SK-N-SH (cell line): ENCODE results near the gene COL17A1. TPM values are rescaled to one million over a fixed set of nuclear protein-coding genes. Genes with fewer than 3 reads are reported as not detected.

Experiments
- CTCF ChIA-PET: fragments of 300-600, 350-600 bp; formaldehyde crosslinking; extraction: SDS; loops from one replicate; lab custom pipeline; 2021; lab: Yijun Ruan, JAX
- POLR2A ChIA-PET: fragments of 350-600 bp; sonication (Branson Sonifier 250); formaldehyde crosslinking; extraction: SDS; loops from one replicate; lab custom pipeline; 2020; ENCODE audit warnings: antibody characterized with exemption, inconsistent platforms; lab: Yijun Ruan, JAX
- DNase-seq: peaks from one replicate; pipeline ENCODE4 v3.0.0; 2012
- H2AFZ ChIP-seq: fragments of 200-600 bp; sonication (generic); 2 replicates; pipeline ENCODE4 v1.8.1; 2016; ENCODE audit warnings: antibody characterized with exemption, mild to moderate bottlenecking, low read depth
- H3F3A ChIP-seq: fragments of 200-600 bp; sonication (generic); replicated peaks from 2 replicates; pipeline ENCODE3; 2016; ENCODE audit warnings: antibody characterized with exemption, mild to moderate bottlenecking; ENCODE audit not compliant: insufficient read depth
- H3K27ac ChIP-seq, 2 experiments: fragments of 200-500 bp in 1 of 2; fragments of 200-600 bp in 1 of 2; sonication (Bioruptor generic) in 1 of 2; sonication (generic), shearing (Covaris generic) in 1 of 2; 2 replicates each; pipeline versions ENCODE4 v1.5.1 to v1.6.1; 2014 to 2016; ENCODE audit warnings: low read depth in 2 of 2, inconsistent platforms in 1 of 2, low read length in 1 of 2, mild to moderate bottlenecking in 1 of 2, mixed read lengths in 1 of 2
- H3K27me3 ChIP-seq: fragments of 200-600 bp; sonication (generic), shearing (Covaris generic); 2 replicates; pipeline ENCODE4 v1.6.1; 2016; ENCODE audit warnings: mixed run types; ENCODE audit not compliant: insufficient read depth
- H3K36me3 ChIP-seq, 2 experiments: fragments of 200-500 bp in 1 of 2; fragments of 200-600 bp in 1 of 2; sonication (Bioruptor generic) in 1 of 2; sonication (generic) in 1 of 2; replicated peaks in 1 of 2; 2 replicates each; pipeline versions ENCODE3 to v1.5.1; 2014 to 2016; ENCODE audit warnings: low read length in 1 of 2, mild to moderate bottlenecking in 1 of 2; ENCODE audit not compliant: insufficient read depth in 2 of 2, control insufficient read depth in 1 of 2
- H3K4me1 ChIP-seq, 2 experiments: fragments of 200-500 bp in 1 of 2; fragments of 200-600 bp in 1 of 2; sonication (Bioruptor generic) in 1 of 2; sonication (generic), shearing (Covaris generic) in 1 of 2; 2 replicates each; pipeline versions ENCODE4 v1.5.1 to v1.6.1; 2014 to 2016; ENCODE audit warnings: low read depth in 1 of 2, low read length in 1 of 2, mixed run types in 1 of 2; ENCODE audit not compliant: insufficient read depth in 2 of 2, control insufficient read depth in 1 of 2
- H3K4me2 ChIP-seq: fragments of 200-600 bp; sonication (generic), shearing (Covaris generic); 2 replicates; pipeline ENCODE4 v1.6.1; 2017; ENCODE audit warnings: mixed run types
- H3K4me3 ChIP-seq, 2 experiments: fragments of 200-500 bp in 1 of 2; fragments of 200-600 bp in 1 of 2; sonication (Bioruptor generic) in 1 of 2; sonication (generic), shearing (Covaris generic) in 1 of 2; 2 replicates each; pipeline versions ENCODE4 v1.5.1 to v1.8.1; 2014 to 2016; ENCODE audit warnings: low read depth in 2 of 2, inconsistent platforms in 1 of 2, low read length in 1 of 2, mild to moderate bottlenecking in 1 of 2, mixed read lengths in 1 of 2, moderate library complexity in 1 of 2
- H3K79me2 ChIP-seq: fragments of 200-600 bp; sonication (generic); 2 replicates; pipeline ENCODE4 v1.8.1; 2017; ENCODE audit warnings: mild to moderate bottlenecking; ENCODE audit not compliant: insufficient read depth
- H3K9ac ChIP-seq: fragments of 200-600 bp; sonication (generic); 2 replicates; pipeline ENCODE4 v1.6.1; 2017; ENCODE audit warnings: mixed run types
- H3K9me2 ChIP-seq: fragments of 200-600 bp; sonication (generic); 2 replicates; pipeline ENCODE4 v1.6.1; 2017; ENCODE audit warnings: mixed run types
- H3K9me3 ChIP-seq: fragments of 200-600 bp; sonication (generic); 2 replicates; pipeline ENCODE4 v1.6.1; 2017; ENCODE audit warnings: mixed run types, mild to moderate bottlenecking, moderate library complexity
- H4K20me1 ChIP-seq: fragments of 200-600 bp; sonication (generic); 2 replicates; pipeline ENCODE4 v1.6.1; 2017; ENCODE audit warnings: mild to moderate bottlenecking, mixed run types; ENCODE audit not compliant: insufficient read depth
- EP300 ChIP-seq, 2 experiments: IDR thresholded peaks; 2 replicates each; pipeline versions ENCODE4 v1.4.0 to v1.6.1; 2012; ENCODE audit warnings: borderline replicate concordance in 1 of 2, low read depth in 1 of 2, low read length in 1 of 2
- FOSL2 ChIP-seq: IDR thresholded peaks from 2 replicates; pipeline ENCODE4 v1.4.0; 2012; ENCODE audit warnings: low read depth, mild to moderate bottlenecking, moderate library complexity, borderline replicate concordance
- FOXJ3 ChIP-seq: sonication (generic); formaldehyde crosslinking; IDR thresholded peaks from 2 replicates; pipeline ENCODE4 v1.5.1; 2020; ENCODE audit warnings: mild to moderate bottlenecking, missing genetic modification reagents
- FOXM1 ChIP-seq: IDR thresholded peaks from 2 replicates; pipeline ENCODE4 v1.4.0; 2012; ENCODE audit warnings: low read depth, mild to moderate bottlenecking
- JUND ChIP-seq: IDR thresholded peaks from 2 replicates; pipeline ENCODE4 v1.4.0; 2012
- MEF2A ChIP-seq: IDR thresholded peaks from 2 replicates; pipeline ENCODE4 v1.4.0; 2012; ENCODE audit warnings: low read depth, borderline replicate concordance
- MXI1 ChIP-seq: IDR thresholded peaks from 2 replicates; pipeline ENCODE4 v1.6.1; 2012; ENCODE audit warnings: mild to moderate bottlenecking, low read depth, low read length, improper control_type of control experiment
- NFIC ChIP-seq: IDR thresholded peaks from 2 replicates; pipeline ENCODE4 v1.4.0; 2012; ENCODE audit warnings: borderline replicate concordance
- POLR2AphosphoS5 ChIP-seq: IDR thresholded peaks from 2 replicates; pipeline ENCODE4 v1.6.1; 2012; ENCODE audit warnings: low read depth, low read length
- RCOR1 ChIP-seq: fragments of 150-350 bp; IDR thresholded peaks from 2 replicates; pipeline ENCODE4 v1.6.1; 2017; ENCODE audit warnings: antibody characterized with exemption, low read length
- RXRA ChIP-seq: IDR thresholded peaks from 2 replicates; pipeline ENCODE4 v1.4.0; 2012; ENCODE audit warnings: low read depth, mild to moderate bottlenecking, borderline replicate concordance
- SIN3A ChIP-seq: IDR thresholded peaks from 2 replicates; pipeline ENCODE4 v1.6.1; 2012; ENCODE audit warnings: low read depth, mild to moderate bottlenecking, low read length, moderate library complexity, borderline replicate concordance
- TAF1 ChIP-seq: IDR thresholded peaks from 2 replicates; pipeline ENCODE4 v1.6.1; 2012; ENCODE audit warnings: low read depth, mild to moderate bottlenecking, low read length, moderate library complexity, borderline replicate concordance
- TCF12 ChIP-seq: IDR thresholded peaks from 2 replicates; pipeline ENCODE4 v1.4.0; 2012
- TEAD4 ChIP-seq: IDR thresholded peaks from 2 replicates; pipeline ENCODE4 v1.4.0; 2012; ENCODE audit warnings: mild to moderate bottlenecking, borderline replicate concordance; ENCODE audit not compliant: insufficient read depth
- WGBS: methylation state at CpG from one replicate; pipeline ENCODE4 v1.1.6; 2017; ENCODE audit warnings: low lambda C conversion rate; 5-methylcytosine and 5-hydroxymethylcytosine counted together
- polyA plus RNA-seq, 3 experiments: library from polyadenylated mRNA; depleted of rRNA; stranded (reverse); fragments of >200 nt; gene quantifications; 2 replicates each; pipeline ENCODE4 v1.2.3, GENCODE V29; 2012
- TF ChIP-seq, protein P1 (sequence below): IDR thresholded peaks from 2 replicates; pipeline ENCODE4 v1.6.1; 2012; ENCODE audit warnings: mild to moderate bottlenecking, low read depth, low read length, moderate library complexity
- TF ChIP-seq, protein P2 (sequence below): fragments of 200-600 bp; sonication (generic); IDR thresholded peaks from 2 replicates; pipeline ENCODE4 v1.6.1; 2017; ENCODE audit warnings: antibody characterized with exemption, mild to moderate bottlenecking, moderate library complexity
- TF ChIP-seq, protein P3 (sequence below): IDR thresholded peaks from 2 replicates; pipeline ENCODE4 v1.4.0; 2012; ENCODE audit warnings: low read depth, borderline replicate concordance
- TF ChIP-seq, protein P4 (sequence below): IDR thresholded peaks from 2 replicates; pipeline ENCODE4 v1.4.0; 2012; ENCODE audit warnings: low read depth, borderline replicate concordance

The COL17A1 gene
- polyA plus RNA-seq, 1 of the 3 experiments (the other 2 are of a cell fraction): 0.12 TPM

DNA sequence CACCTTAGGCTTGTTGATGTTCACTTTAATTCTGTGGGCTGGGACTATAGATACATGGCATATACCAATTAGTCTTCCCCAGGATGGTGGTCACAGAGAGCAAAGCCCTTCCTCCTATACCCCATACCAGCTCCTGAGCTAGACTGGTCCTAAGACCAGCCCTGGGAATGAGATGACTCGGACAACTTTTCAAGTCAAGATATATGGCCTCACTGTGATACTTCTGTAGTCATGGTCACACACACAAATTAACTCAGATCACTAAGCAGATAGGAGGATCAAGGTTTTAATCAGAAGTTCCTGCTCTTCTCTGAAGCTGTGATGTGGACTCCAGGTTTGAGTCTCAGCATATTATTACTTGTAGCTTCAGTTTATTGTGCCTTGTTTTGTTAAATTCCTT, 65.7 kb downstream of the COL17A1 start:
- no peaks in the 10 kb centered on the region for H3K27me3 ChIP-seq
- no peak overlapping the region for H3K9ac ChIP-seq
- no peaks in the 10 kb centered on the region for H4K20me1 ChIP-seq
- TF ChIP-seq FOXM1 (no peak), TAF1 (no peak), FOXJ3 (CRISPR knock-in tag) (no peak), FOSL2 (no peak), POLR2AphosphoS5 (no peak), MEF2A (no peak), TCF12 (no peak), RXRA (no peak), JUND (no peak), NFIC (no peak), EP300 (IDR thresholded peaks at IDR 0.05; ENCODE audit: borderline replicate concordance in 1 of 2, low read depth in 1 of 2, low read length in 1 of 2) (no peak), SIN3A (no peak), RCOR1 (no peak), MXI1 (no peak), TEAD4 (no peak)
- TF ChIP-seq, protein P1, sequence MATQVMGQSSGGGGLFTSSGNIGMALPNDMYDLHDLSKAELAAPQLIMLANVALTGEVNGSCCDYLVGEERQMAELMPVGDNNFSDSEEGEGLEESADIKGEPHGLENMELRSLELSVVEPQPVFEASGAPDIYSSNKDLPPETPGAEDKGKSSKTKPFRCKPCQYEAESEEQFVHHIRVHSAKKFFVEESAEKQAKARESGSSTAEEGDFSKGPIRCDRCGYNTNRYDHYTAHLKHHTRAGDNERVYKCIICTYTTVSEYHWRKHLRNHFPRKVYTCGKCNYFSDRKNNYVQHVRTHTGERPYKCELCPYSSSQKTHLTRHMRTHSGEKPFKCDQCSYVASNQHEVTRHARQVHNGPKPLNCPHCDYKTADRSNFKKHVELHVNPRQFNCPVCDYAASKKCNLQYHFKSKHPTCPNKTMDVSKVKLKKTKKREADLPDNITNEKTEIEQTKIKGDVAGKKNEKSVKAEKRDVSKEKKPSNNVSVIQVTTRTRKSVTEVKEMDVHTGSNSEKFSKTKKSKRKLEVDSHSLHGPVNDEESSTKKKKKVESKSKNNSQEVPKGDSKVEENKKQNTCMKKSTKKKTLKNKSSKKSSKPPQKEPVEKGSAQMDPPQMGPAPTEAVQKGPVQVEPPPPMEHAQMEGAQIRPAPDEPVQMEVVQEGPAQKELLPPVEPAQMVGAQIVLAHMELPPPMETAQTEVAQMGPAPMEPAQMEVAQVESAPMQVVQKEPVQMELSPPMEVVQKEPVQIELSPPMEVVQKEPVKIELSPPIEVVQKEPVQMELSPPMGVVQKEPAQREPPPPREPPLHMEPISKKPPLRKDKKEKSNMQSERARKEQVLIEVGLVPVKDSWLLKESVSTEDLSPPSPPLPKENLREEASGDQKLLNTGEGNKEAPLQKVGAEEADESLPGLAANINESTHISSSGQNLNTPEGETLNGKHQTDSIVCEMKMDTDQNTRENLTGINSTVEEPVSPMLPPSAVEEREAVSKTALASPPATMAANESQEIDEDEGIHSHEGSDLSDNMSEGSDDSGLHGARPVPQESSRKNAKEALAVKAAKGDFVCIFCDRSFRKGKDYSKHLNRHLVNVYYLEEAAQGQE: no peak
- TF ChIP-seq, protein P2, sequence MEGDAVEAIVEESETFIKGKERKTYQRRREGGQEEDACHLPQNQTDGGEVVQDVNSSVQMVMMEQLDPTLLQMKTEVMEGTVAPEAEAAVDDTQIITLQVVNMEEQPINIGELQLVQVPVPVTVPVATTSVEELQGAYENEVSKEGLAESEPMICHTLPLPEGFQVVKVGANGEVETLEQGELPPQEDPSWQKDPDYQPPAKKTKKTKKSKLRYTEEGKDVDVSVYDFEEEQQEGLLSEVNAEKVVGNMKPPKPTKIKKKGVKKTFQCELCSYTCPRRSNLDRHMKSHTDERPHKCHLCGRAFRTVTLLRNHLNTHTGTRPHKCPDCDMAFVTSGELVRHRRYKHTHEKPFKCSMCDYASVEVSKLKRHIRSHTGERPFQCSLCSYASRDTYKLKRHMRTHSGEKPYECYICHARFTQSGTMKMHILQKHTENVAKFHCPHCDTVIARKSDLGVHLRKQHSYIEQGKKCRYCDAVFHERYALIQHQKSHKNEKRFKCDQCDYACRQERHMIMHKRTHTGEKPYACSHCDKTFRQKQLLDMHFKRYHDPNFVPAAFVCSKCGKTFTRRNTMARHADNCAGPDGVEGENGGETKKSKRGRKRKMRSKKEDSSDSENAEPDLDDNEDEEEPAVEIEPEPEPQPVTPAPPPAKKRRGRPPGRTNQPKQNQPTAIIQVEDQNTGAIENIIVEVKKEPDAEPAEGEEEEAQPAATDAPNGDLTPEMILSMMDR: no peak
- TF ChIP-seq, protein P3, sequence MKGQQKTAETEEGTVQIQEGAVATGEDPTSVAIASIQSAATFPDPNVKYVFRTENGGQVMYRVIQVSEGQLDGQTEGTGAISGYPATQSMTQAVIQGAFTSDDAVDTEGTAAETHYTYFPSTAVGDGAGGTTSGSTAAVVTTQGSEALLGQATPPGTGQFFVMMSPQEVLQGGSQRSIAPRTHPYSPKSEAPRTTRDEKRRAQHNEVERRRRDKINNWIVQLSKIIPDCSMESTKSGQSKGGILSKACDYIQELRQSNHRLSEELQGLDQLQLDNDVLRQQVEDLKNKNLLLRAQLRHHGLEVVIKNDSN: no peak
- TF ChIP-seq, protein P4, sequence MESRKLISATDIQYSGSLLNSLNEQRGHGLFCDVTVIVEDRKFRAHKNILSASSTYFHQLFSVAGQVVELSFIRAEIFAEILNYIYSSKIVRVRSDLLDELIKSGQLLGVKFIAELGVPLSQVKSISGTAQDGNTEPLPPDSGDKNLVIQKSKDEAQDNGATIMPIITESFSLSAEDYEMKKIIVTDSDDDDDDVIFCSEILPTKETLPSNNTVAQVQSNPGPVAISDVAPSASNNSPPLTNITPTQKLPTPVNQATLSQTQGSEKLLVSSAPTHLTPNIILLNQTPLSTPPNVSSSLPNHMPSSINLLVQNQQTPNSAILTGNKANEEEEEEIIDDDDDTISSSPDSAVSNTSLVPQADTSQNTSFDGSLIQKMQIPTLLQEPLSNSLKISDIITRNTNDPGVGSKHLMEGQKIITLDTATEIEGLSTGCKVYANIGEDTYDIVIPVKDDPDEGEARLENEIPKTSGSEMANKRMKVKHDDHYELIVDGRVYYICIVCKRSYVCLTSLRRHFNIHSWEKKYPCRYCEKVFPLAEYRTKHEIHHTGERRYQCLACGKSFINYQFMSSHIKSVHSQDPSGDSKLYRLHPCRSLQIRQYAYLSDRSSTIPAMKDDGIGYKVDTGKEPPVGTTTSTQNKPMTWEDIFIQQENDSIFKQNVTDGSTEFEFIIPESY: no peak
- no peaks in the 10 kb centered on the region for H3K79me2 ChIP-seq
- no peaks in the 10 kb centered on the region for H3K9me3 ChIP-seq
- H3K27ac ChIP-seq: peak overlapping the region in 1 of 2 experiments; percentile 49; a peak in 1 of 4 replicates
- POLR2A ChIA-PET: no interaction called here
- peaks cover 66 to 71% of the 10 kb centered on the region in 2 experiments for H3K36me3 ChIP-seq
- no peaks in the 10 kb centered on the region for H3K9me2 ChIP-seq
- H2AFZ ChIP-seq: no peak overlapping the region
- CTCF ChIA-PET: interaction anchor here (0.7 to 1.5 kb wide), 2 partner anchors 11 to 12 kb away, joined by 3 to 4 read pairs; no protein-coding TSS in a partner anchor
- no peak overlapping the region for H3K4me2 ChIP-seq
- WGBS: 93% methylated on average over 1 of the region's 1 CpG
- peaks cover 13% of the 10 kb centered on the region for H3F3A ChIP-seq
- H3K4me3 ChIP-seq: no peak overlapping the region
- H3K4me1 ChIP-seq: peaks cover 0 to 3% of the 10 kb centered on the region in 2 experiments; a peak in 2 of 4 replicates
- DNase-seq: no peak
